Ureter (tissue), 1 donor: ENCODE results near the gene CHST14. TPM values are rescaled to one million over a fixed set of nuclear protein-coding genes. Genes with fewer than 3 reads are reported as not detected.

Source experiments
- DNase-seq: peaks from one replicate; pipeline ENCODE4 v3.0.0-alpha.2; 2020; ENCODE audit warnings: low spot score
- total RNA-seq: library from RNA; stranded (reverse); gene quantifications from one replicate; pipeline ENCODE4 v1.2.4, GENCODE V29; 2023
- donor health status: DM: yes; HTN: yes; CAD: no.

Gene CHST14
- total RNA-seq, 1 donor from 2014 or later: 18.0 TPM

- DNase-seq: no peak
These were observed 7.5 kb upstream of the CHST14 start for GRCh38 chr15:40463279-40463678.

GRCh38 chr15:40463886-40464545, 6.8 kb upstream of the CHST14 start:
- DNase-seq: no peak

GRCh38 chr15:40464595-40465185, 6.1 kb upstream of the CHST14 start:
- no peak for DNase-seq

- DNase-seq: no peak
These were observed 4.8 kb upstream of the CHST14 start for GRCh38 chr15:40465939-40466338.

GRCh38 chr15:40466426-40467260, 4.1 kb upstream of the CHST14 start:
- DNase-seq: peak; percentile 68

GRCh38 chr15:40467261-40467615, 3.5 kb upstream of the CHST14 start:
- DNase-seq: no peak

- no peak for DNase-seq
These were observed 1.9 kb upstream of the CHST14 start for GRCh38 chr15:40468898-40469331.

GRCh38 chr15:40469776-40470390, 901 bp upstream of the CHST14 start:
- DNase-seq: no peak

GRCh38 chr15:40471105-40471807, 472 bp downstream of the CHST14 start:
- DNase-seq: no peak

GRCh38 chr15:40471808-40472150, 995 bp downstream of the CHST14 start:
- DNase-seq: no peak

- DNase-seq: no peak
These were observed 1.5 kb downstream of the CHST14 start for GRCh38 chr15:40472171-40472727.

GRCh38 chr15:40474581-40474980, 3.8 kb downstream of the CHST14 start:
- DNase-seq: no peak

GRCh38 chr15:40477642-40478327, 7.0 kb downstream of the CHST14 start:
- DNase-seq: peak; percentile 58

GRCh38 chr15:40479024-40479423, 8.2 kb downstream of the CHST14 start:
- no peak for DNase-seq

GRCh38 chr15:40481341-40482074, 10.7 kb downstream of the CHST14 start:
- DNase-seq: no peak

- no peak for DNase-seq
These were observed 13.1 kb downstream of the CHST14 start for GRCh38 chr15:40483919-40484318.

- no peak for DNase-seq
These were observed 15.4 kb downstream of the CHST14 start for GRCh38 chr15:40486066-40486770.

GRCh38 chr15:40487816-40488682, 17.3 kb downstream of the CHST14 start:
- no peak for DNase-seq
